GM23338 (cell line): ENCODE measurements around the gene SFT2D3. TPM values are rescaled to one million over a fixed set of nuclear protein-coding genes. Genes with fewer than 3 reads are reported as not detected.

Source experiments
- ATAC-seq: fragments of 200-7000 bp; cut with Tn5 transposase; 3 replicates; pipeline ENCODE4 v1.9.1; 2020
- DNase-seq: peaks from one replicate; pipeline ENCODE4 v3.0.0-alpha.2; 2015; ENCODE audit warnings: low spot score
- H2AFZ ChIP-seq: fragments of 200-600 bp; sonication (generic); 2 replicates; pipeline ENCODE4 v1.8.0; 2016; ENCODE audit warnings: antibody characterized with exemption, mild to moderate bottlenecking, moderate library complexity
- H3F3A ChIP-seq: fragments of 200-600 bp; sonication (generic); replicated peaks from 2 replicates; pipeline ENCODE4 v1.8.0; 2017; ENCODE audit warnings: antibody characterized with exemption, mixed run types, low read depth
- H3K27ac ChIP-seq: fragments of 200-600 bp; sonication (generic); 2 replicates; pipeline ENCODE4 v1.6.1; 2016; ENCODE audit warnings: low read depth
- H3K27me3 ChIP-seq: fragments of 200-600 bp; sonication (generic); 2 replicates; pipeline ENCODE4 v1.8.0; 2016; ENCODE audit warnings: mild to moderate bottlenecking, mixed run types, moderate library complexity; ENCODE audit not compliant: insufficient read depth
- H3K36me3 ChIP-seq: fragments of 200-600 bp; sonication (generic); 2 replicates; pipeline ENCODE4 v1.8.0; 2016; ENCODE audit warnings: mild to moderate bottlenecking; ENCODE audit not compliant: insufficient read depth
- H3K4me1 ChIP-seq: fragments of 200-600 bp; sonication (generic); 2 replicates; pipeline ENCODE4 v1.8.0; 2016; ENCODE audit warnings: mild to moderate bottlenecking, moderate library complexity; ENCODE audit not compliant: insufficient read depth
- H3K4me2 ChIP-seq: fragments of 200-600 bp; sonication (generic); 2 replicates; pipeline ENCODE4 v1.7.1; 2017; ENCODE audit warnings: mixed run types
- H3K4me3 ChIP-seq: fragments of 200-600 bp; sonication (generic); 2 replicates; pipeline ENCODE4 v1.6.1; 2016; ENCODE audit warnings: mixed run types
- H3K79me2 ChIP-seq: fragments of 200-600 bp; sonication (generic); replicated peaks from 2 replicates; pipeline ENCODE4 v1.8.0; 2017; ENCODE audit warnings: mild to moderate bottlenecking; ENCODE audit not compliant: insufficient read depth
- H3K9me2 ChIP-seq: fragments of 200-600 bp; sonication (generic); 2 replicates; pipeline ENCODE4 v1.8.0; 2017; ENCODE audit not compliant: insufficient read depth
- H4K20me1 ChIP-seq: fragments of 200-600 bp; sonication (generic); replicated peaks from 2 replicates; pipeline ENCODE4 v1.8.0; 2017; ENCODE audit warnings: mild to moderate bottlenecking; ENCODE audit not compliant: insufficient read depth
- H3K27ac Mint-ChIP-seq: 2 replicates; pipeline ENCODE4 v1.8.0; 2020; ENCODE audit warnings: inconsistent platforms, mild to moderate bottlenecking, moderate library complexity, mixed read lengths
- H3K27me3 Mint-ChIP-seq: 3 replicates; pipeline ENCODE4 v1.8.0; 2022; ENCODE audit warnings: low read depth, mild to moderate bottlenecking, moderate library complexity, mixed read lengths, inconsistent platforms; ENCODE audit not compliant: insufficient read depth, poor library complexity
- H3K36me3 Mint-ChIP-seq: 3 replicates; pipeline ENCODE4 v1.8.0; 2021; ENCODE audit warnings: low read depth, mild to moderate bottlenecking, inconsistent platforms, moderate library complexity, mixed read lengths
- H3K4me1 Mint-ChIP-seq: 3 replicates; pipeline ENCODE4 v1.8.0; 2020; ENCODE audit warnings: mild to moderate bottlenecking, inconsistent platforms, mixed read lengths
- H3K4me3 Mint-ChIP-seq: 3 replicates; pipeline ENCODE4 v1.8.0; 2021; ENCODE audit warnings: moderate library complexity, mild to moderate bottlenecking, inconsistent platforms, mixed read lengths
- H3K9me3 Mint-ChIP-seq: 3 replicates; pipeline ENCODE4 v1.8.0; 2020; ENCODE audit warnings: moderate library complexity, mild to moderate bottlenecking, inconsistent platforms, mixed read lengths
- EZH2 ChIP-seq: fragments of 200-600 bp; sonication (generic); IDR thresholded peaks from one replicate; pipeline ENCODE4 v1.8.0; 2017; ENCODE audit warnings: antibody characterized with exemption, mild to moderate bottlenecking, low read depth; ENCODE audit not compliant: unreplicated experiment
- JUNB ChIP-seq: IDR thresholded peaks from one replicate; pipeline ENCODE4 v1.6.1; 2016; ENCODE audit warnings: antibody characterized with exemption; ENCODE audit not compliant: unreplicated experiment
- NANOG ChIP-seq: IDR thresholded peaks from 2 replicates; pipeline ENCODE4 v1.6.1; 2016; ENCODE audit warnings: antibody characterized with exemption, borderline replicate concordance
- POLR2AphosphoS5 ChIP-seq: IDR thresholded peaks from 2 replicates; pipeline ENCODE4 v1.6.1; 2016; ENCODE audit warnings: antibody characterized with exemption, low read depth
- ZNF114 ChIP-seq: fragments of 250-450 bp; sonication (Bioruptor Pico); IDR thresholded peaks from 2 replicates; pipeline ENCODE4 v1.5.0; 2020; ENCODE audit warnings: mild to moderate bottlenecking, moderate library complexity
- ZNF331 ChIP-seq: fragments of 250-450 bp; sonication (Bioruptor Pico); IDR thresholded peaks from 2 replicates; pipeline ENCODE4 v1.5.0; 2020; ENCODE audit warnings: low read depth, mild to moderate bottlenecking, moderate library complexity
- polyA plus RNA-seq: library from polyadenylated mRNA; unstranded; fragments of >200 nt; fragmentation: Nextera tagmentation; extraction: Ambion mirVana; gene quantifications from 2 replicates; pipeline ENCODE4 v1.2.1, GENCODE V29; 2016
- total RNA-seq: library from RNA; depleted of rRNA; stranded (reverse); fragments of >200 nt; shearing (Covaris generic); gene quantifications from 2 replicates; pipeline ENCODE4 v1.2.3, GENCODE V29; 2014
- TF ChIP-seq, protein P1 (sequence below): IDR thresholded peaks from one replicate; pipeline ENCODE4 v1.6.1; 2018; ENCODE audit warnings: antibody characterized with exemption; ENCODE audit not compliant: unreplicated experiment
- TF ChIP-seq, protein P2 (sequence below): fragments of 250-450 bp; sonication (Bioruptor Pico); IDR thresholded peaks from 2 replicates; pipeline ENCODE4 v1.5.0; 2020; ENCODE audit warnings: mild to moderate bottlenecking, moderate library complexity
- TF ChIP-seq, protein P3 (sequence below), 2 experiments: fragments of 200-600 bp in 1 of 2; sonication (generic) in 1 of 2; conservative IDR thresholded peaks; 2 replicates each; pipeline versions ENCODE4 v1.5.1 to v1.6.1; 2016 to 2017; ENCODE audit warnings: antibody characterized with exemption in 2 of 2, low read depth in 2 of 2, mild to moderate bottlenecking in 2 of 2, moderate library complexity in 1 of 2

Gene SFT2D3
- total and polyA plus RNA-seq, 2 experiments from 2014 or later = 13.7 TPM; not detected in 1

DNA sequence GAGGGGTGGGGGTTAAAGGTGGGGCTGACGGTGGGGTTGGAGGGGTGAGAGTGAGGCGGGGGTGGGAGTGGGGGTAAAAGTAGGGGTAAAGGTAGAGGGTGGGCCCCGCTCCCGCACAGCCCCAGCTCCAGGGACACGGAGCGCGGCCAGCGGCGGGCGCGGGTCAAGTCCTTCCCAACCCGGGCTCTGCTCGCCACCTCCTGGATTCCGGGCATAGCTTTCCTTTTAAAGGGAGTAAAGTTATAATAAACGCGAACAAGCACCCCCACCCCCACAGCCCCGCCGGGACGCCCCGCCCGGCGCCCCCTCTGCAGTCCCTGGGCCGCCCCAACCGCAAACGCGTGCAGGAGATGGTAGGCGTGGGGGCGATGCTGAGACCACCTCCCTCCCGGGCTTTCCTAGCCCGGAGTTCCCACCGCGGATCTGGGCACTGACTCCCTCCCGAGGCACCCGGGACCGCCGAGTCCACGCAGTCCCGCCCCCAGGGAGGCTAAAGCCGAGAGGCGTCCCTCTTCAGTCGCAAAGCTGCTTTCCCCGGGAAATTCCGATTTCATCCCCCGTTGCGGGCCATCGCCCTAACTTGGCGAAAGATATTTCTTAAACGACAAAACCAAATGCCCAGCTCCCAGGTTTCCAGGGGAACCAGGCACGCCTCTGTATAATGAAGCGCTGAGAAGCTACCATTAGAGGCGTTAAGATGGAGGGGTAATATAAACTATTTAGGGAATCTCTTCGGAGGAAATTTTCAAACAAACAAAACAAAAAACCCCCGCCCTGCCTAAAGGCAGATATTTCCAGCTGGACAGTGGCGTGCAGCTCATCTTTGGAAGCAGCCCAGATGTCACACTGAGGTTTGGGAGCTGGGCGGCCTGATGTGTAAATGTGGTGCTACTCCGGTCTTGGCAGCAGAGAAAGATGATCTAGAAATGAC, 25.7 kb upstream of the SFT2D3 start, which contains the start of gene LIMS2:
Gene LIMS2, minus strand, starts transcription at position 200 of the 931 bp plus-strand sequence. CDS start 506 bp downstream, outside the sequence.
- no peaks in the 10 kb centered on the region for H3K9me2 ChIP-seq
- no peaks in the 10 kb centered on the region for H3K9me3 Mint-ChIP-seq
- peak within 1 kb of the TSS; percentile 73 for H3K4me3 ChIP-seq
- H2AFZ ChIP-seq = peak within 1 kb of the TSS; percentile 92
- H4K20me1 ChIP-seq = no peaks in the 10 kb centered on the region
- DNase-seq (peak; percentile 77), ATAC-seq (peak; percentile 58)
- H3K27ac Mint-ChIP-seq = no peak within 1 kb of the TSS
- 0 out of 2 replicates have a peak, but pooled peaks cover 4% of the 10 kb centered on the region for H3F3A ChIP-seq
- TF ChIP-seq, protein P1, sequence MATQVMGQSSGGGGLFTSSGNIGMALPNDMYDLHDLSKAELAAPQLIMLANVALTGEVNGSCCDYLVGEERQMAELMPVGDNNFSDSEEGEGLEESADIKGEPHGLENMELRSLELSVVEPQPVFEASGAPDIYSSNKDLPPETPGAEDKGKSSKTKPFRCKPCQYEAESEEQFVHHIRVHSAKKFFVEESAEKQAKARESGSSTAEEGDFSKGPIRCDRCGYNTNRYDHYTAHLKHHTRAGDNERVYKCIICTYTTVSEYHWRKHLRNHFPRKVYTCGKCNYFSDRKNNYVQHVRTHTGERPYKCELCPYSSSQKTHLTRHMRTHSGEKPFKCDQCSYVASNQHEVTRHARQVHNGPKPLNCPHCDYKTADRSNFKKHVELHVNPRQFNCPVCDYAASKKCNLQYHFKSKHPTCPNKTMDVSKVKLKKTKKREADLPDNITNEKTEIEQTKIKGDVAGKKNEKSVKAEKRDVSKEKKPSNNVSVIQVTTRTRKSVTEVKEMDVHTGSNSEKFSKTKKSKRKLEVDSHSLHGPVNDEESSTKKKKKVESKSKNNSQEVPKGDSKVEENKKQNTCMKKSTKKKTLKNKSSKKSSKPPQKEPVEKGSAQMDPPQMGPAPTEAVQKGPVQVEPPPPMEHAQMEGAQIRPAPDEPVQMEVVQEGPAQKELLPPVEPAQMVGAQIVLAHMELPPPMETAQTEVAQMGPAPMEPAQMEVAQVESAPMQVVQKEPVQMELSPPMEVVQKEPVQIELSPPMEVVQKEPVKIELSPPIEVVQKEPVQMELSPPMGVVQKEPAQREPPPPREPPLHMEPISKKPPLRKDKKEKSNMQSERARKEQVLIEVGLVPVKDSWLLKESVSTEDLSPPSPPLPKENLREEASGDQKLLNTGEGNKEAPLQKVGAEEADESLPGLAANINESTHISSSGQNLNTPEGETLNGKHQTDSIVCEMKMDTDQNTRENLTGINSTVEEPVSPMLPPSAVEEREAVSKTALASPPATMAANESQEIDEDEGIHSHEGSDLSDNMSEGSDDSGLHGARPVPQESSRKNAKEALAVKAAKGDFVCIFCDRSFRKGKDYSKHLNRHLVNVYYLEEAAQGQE = no peak
- TF ChIP-seq POLR2AphosphoS5 (no peak), ZNF331 (CRISPR knock-in tag) (no peak), EZH2 (peak; percentile 44), JUNB (no peak), ZNF114 (CRISPR knock-in tag) (no peak), NANOG (no peak)
- TF ChIP-seq, protein P2, sequence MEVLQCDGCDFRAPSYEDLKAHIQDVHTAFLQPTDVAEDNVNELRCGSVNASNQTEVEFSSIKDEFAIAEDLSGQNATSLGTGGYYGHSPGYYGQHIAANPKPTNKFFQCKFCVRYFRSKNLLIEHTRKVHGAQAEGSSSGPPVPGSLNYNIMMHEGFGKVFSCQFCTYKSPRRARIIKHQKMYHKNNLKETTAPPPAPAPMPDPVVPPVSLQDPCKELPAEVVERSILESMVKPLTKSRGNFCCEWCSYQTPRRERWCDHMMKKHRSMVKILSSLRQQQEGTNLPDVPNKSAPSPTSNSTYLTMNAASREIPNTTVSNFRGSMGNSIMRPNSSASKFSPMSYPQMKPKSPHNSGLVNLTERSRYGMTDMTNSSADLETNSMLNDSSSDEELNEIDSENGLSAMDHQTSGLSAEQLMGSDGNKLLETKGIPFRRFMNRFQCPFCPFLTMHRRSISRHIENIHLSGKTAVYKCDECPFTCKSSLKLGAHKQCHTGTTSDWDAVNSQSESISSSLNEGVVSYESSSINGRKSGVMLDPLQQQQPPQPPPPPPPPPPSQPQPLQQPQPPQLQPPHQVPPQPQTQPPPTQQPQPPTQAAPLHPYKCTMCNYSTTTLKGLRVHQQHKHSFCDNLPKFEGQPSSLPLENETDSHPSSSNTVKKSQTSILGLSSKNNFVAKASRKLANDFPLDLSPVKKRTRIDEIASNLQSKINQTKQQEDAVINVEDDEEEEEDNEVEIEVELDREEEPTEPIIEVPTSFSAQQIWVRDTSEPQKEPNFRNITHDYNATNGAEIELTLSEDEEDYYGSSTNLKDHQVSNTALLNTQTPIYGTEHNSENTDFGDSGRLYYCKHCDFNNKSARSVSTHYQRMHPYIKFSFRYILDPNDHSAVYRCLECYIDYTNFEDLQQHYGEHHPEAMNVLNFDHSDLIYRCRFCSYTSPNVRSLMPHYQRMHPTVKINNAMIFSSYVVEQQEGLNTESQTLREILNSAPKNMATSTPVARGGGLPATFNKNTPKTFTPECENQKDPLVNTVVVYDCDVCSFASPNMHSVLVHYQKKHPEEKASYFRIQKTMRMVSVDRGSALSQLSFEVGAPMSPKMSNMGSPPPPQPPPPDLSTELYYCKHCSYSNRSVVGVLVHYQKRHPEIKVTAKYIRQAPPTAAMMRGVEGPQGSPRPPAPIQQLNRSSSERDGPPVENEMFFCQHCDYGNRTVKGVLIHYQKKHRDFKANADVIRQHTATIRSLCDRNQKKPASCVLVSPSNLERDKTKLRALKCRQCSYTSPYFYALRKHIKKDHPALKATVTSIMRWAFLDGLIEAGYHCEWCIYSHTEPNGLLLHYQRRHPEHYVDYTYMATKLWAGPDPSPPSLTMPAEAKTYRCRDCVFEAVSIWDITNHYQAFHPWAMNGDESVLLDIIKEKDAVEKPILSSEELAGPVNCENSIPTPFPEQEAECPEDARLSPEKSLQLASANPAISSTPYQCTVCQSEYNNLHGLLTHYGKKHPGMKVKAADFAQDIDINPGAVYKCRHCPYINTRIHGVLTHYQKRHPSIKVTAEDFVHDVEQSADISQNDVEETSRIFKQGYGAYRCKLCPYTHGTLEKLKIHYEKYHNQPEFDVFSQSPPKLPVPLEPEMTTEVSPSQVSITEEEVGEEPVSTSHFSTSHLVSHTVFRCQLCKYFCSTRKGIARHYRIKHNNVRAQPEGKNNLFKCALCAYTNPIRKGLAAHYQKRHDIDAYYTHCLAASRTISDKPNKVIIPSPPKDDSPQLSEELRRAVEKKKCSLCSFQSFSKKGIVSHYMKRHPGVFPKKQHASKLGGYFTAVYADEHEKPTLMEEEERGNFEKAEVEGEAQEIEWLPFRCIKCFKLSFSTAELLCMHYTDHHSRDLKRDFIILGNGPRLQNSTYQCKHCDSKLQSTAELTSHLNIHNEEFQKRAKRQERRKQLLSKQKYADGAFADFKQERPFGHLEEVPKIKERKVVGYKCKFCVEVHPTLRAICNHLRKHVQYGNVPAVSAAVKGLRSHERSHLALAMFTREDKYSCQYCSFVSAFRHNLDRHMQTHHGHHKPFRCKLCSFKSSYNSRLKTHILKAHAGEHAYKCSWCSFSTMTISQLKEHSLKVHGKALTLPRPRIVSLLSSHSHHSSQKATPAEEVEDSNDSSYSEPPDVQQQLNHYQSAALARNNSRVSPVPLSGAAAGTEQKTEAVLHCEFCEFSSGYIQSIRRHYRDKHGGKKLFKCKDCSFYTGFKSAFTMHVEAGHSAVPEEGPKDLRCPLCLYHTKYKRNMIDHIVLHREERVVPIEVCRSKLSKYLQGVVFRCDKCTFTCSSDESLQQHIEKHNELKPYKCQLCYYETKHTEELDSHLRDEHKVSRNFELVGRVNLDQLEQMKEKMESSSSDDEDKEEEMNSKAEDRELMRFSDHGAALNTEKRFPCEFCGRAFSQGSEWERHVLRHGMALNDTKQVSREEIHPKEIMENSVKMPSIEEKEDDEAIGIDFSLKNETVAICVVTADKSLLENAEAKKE = no peak
- TF ChIP-seq, protein P3, sequence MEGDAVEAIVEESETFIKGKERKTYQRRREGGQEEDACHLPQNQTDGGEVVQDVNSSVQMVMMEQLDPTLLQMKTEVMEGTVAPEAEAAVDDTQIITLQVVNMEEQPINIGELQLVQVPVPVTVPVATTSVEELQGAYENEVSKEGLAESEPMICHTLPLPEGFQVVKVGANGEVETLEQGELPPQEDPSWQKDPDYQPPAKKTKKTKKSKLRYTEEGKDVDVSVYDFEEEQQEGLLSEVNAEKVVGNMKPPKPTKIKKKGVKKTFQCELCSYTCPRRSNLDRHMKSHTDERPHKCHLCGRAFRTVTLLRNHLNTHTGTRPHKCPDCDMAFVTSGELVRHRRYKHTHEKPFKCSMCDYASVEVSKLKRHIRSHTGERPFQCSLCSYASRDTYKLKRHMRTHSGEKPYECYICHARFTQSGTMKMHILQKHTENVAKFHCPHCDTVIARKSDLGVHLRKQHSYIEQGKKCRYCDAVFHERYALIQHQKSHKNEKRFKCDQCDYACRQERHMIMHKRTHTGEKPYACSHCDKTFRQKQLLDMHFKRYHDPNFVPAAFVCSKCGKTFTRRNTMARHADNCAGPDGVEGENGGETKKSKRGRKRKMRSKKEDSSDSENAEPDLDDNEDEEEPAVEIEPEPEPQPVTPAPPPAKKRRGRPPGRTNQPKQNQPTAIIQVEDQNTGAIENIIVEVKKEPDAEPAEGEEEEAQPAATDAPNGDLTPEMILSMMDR (conservative IDR thresholded peaks at IDR 0.05; ENCODE audit: low read depth in 2 of 2) = peak in 1 of 2 experiments; percentile 21; a peak in 1 of 4 replicates
- H3K27ac ChIP-seq = no peak within 1 kb of the TSS
- no peaks in the 10 kb centered on the region for H3K36me3 Mint-ChIP-seq
- H3K79me2 ChIP-seq = no peaks in the 10 kb centered on the region
- H3K36me3 ChIP-seq = no peaks in the 10 kb centered on the region
- H3K4me2 ChIP-seq = peak within 1 kb of the TSS; percentile 91
- peaks cover 52% of the 10 kb centered on the region for H3K27me3 ChIP-seq
- H3K27me3 Mint-ChIP-seq = peaks cover 46% of the 10 kb centered on the region
- peaks cover 8% of the 10 kb centered on the region for H3K4me1 Mint-ChIP-seq
- peaks cover 6% of the 10 kb centered on the region for H3K4me1 ChIP-seq
- peak within 1 kb of the TSS; percentile 82 for H3K4me3 Mint-ChIP-seq
